ENCODE measurements around the gene RPH3AL.

RPH3AL gene

DNA sequence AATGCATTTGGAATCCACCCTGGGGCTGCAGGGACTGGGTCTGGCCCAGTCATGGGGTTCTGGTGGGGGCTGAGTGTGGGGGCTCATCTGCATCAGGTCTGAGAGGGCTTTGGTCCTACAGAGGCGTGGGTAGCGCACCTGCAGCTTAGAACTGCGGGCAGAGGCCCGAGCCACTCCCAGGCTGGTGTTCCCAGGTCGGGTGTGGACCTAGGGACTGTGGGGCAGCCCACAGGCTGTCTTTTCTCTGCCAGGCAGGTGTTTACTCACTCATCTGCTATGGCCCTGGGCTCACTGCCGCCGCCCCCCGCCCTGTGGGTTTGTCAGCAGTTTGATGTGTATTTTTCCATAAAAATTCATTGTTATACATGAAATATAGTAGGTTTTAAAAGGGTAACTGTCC lies 144.2 kb downstream of the RPH3AL start:
- TF ChIP-seq GATA3 (IDR thresholded peaks at IDR 0.05; ENCODE audit: low read depth, low read length) (no peak), GATA2 (IDR thresholded peaks at IDR 0.05; ENCODE audit: low read depth, low read length) (no peak)

DNA sequence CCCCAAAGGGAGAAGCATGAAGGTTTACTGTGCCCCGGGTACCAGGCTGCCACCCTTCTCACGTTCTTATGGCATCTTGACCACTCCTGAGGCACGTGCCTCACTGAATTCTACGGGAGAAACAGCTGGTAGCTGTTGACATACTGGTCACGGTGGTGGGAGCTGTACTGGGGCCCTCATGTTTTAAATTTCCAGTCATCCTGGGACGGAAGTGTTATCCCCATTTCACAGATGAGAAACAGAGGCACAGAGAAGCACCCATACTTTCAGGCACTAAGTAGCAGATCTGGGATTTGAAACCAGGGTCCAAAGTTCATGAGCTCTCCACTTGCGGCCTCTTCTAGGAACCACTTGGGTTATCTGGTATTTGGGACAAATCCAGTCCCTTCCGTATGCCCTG lies 144.8 kb downstream of the RPH3AL start:
- TF ChIP-seq GATA3 (IDR thresholded peaks at IDR 0.05; ENCODE audit: low read depth, low read length) (no peak), GATA2 (IDR thresholded peaks at IDR 0.05; ENCODE audit: low read depth, low read length) (no peak)

DNA sequence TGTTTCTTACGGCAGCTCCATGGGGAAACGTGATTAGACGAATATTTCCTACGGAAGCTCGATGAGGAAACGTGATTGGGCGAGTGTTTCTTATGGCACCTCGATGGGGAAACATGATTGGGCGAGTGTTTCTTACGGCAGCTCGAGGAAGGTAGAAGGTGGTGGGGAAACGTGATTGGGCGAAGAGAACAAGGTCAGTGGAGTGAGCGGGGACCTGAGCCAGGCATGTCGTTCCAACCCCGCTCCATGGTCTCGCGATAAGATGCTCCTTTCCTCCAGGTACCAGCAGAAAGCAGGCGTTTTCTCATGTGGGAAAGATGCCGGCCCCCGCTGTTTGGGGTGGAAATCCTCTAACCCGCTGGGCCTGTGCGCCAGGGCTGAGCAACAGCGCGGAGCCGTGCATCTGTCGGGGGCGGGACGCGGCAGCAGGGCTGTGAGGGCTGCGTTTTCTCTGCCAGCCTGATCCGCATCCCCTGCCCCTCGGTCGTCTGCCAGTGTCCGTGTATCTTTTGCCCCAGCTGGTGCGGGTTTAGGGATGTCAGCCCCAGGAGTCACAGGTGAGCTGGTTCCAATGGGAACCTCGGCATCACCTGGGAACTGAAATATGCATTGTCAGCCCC lies 145.6 kb downstream of the RPH3AL start:
- no peak for TF ChIP-seq GATA2 (IDR thresholded peaks at IDR 0.05; ENCODE audit: low read depth, low read length)
- TF ChIP-seq GATA3 (IDR thresholded peaks at IDR 0.05; ENCODE audit: low read depth, low read length) = no peak

DNA sequence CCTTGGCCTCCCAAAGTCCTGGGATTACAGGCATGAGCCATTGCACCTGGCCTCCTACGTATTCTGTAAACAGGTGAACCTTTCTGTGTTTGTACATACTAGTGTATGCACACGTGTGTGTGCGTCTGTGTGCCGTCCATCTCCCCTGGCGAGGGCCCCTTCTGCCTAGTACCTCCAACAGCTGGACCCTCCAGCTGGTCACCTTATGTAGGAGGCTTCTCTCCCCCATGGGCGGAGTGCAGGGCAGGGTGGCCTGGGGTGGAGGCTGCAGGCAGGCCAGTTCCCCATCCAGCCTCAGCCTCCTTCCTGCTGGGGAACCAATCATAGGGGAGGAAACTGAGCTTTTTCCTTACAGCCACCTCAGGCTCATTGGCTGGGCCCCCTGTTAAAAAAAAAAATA lies 146.8 kb downstream of the RPH3AL start:
- TF ChIP-seq GATA2 (IDR thresholded peaks at IDR 0.05; ENCODE audit: low read depth, low read length) (no peak), GATA3 (IDR thresholded peaks at IDR 0.05; ENCODE audit: low read depth, low read length) (no peak)

DNA sequence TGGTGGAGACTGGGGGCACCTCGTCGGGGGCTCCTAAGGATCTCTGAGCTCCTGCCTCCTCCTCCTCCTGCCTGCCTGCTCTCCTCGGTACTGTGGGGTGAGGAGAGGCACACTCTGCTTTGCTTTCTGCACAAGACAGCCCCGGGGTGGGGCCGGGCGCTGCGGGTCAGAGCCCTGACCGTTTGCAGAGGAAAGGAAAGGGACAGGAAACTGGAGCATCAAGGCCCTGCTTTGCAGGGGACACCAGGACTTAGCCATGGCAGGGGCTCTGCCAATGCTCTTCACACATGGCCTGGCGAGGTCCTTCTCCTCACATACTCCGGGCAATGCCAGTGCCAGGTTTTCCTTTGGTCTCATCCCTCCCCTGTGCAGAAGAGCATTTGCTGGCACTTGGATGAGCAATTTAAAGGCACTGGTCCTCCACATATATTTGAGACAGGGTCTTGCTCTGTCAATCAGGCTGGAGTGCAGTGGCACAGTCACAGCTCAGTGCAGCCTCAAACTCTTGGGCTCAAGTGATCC lies 147.4 kb downstream of the RPH3AL start:
- TF ChIP-seq GATA3 (IDR thresholded peaks at IDR 0.05; ENCODE audit: low read depth, low read length) (no peak), GATA2 (IDR thresholded peaks at IDR 0.05; ENCODE audit: low read depth, low read length) (no peak)

DNA sequence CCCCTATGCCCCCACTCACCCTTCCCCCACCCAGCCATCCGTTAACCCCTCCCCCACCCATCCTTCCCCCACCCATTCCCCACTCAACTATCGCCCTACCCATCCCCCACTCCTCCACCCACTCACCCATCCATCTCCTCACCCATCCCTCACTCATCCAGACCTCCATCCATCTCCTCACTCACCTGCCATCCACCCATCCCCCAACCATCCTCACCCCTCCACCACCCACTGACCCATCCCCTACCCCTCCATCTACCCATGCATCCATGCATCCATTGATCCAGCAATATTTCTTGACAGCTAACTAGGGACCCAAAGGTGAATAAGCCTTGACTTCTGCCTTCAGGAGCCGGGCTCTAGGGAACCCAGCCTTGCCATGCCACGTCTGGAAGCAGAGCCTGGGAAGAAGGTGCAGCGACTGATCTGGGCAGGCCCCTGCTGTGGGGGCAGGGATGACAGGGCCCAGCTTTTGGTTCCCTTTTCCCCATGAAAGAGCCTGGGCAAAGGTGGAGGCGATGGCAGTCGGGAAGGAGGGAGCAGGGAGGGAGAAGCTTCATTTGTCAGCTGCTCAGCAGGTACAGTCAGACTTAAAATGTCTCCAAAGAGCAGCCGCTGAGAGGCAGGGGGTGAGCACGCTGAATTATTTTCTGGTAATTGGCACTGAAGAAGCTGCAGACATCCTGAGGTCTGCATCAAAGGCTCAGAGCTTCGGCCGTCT lies 148.0 kb downstream of the RPH3AL start:
- TF ChIP-seq GATA2 (IDR thresholded peaks at IDR 0.05; ENCODE audit: low read depth, low read length) (no peak), GATA3 (IDR thresholded peaks at IDR 0.05; ENCODE audit: low read depth, low read length) (no peak)

DNA sequence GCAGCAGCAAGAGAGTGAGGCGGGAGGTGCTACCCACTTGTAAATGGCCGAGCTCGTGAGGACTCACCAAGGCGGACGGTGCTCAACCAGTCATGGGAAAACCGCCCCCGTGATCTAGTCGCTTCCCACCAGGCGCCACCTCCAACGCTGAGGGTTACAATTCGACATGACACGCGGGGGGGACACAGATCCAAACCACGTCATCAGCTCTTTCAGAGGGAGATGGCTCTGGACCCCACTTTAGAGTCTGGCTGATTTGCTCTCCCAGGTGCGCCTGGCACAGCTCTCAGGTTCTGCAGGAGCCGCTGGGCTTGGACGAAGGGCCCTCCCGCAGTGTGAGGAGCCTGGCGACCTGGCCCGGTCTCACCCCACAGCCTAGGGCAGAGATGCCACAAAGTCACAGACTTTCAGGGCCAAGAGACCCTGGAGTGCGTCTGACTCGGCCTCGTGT lies 150.1 kb downstream of the RPH3AL start:
- TF ChIP-seq GATA3 (IDR thresholded peaks at IDR 0.05; ENCODE audit: low read depth, low read length) = no peak
- no peak for TF ChIP-seq GATA2 (IDR thresholded peaks at IDR 0.05; ENCODE audit: low read depth, low read length)

DNA sequence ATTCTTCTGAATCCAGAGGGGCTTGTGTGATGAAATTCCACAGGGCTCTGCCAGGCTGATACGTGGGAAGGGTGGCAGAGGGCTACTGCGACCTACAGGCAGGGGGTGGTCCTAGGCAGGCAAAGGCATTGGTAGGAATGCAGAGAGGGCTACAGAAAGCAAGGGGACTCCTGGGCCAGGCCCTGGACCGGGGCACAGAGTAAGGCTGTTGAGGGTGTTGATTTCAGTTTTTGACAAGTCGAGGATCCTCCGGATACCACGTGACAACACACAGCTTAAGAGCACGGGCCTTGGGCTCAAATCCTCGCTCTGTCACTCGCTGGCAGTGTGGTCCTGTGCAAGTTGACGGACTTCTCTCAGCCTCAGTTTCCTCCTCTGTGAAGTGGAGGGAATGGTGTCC lies 152.0 kb downstream of the RPH3AL start:
- TF ChIP-seq GATA2 (IDR thresholded peaks at IDR 0.05; ENCODE audit: low read depth, low read length) (no peak), GATA3 (IDR thresholded peaks at IDR 0.05; ENCODE audit: low read depth, low read length) (no peak)

DNA sequence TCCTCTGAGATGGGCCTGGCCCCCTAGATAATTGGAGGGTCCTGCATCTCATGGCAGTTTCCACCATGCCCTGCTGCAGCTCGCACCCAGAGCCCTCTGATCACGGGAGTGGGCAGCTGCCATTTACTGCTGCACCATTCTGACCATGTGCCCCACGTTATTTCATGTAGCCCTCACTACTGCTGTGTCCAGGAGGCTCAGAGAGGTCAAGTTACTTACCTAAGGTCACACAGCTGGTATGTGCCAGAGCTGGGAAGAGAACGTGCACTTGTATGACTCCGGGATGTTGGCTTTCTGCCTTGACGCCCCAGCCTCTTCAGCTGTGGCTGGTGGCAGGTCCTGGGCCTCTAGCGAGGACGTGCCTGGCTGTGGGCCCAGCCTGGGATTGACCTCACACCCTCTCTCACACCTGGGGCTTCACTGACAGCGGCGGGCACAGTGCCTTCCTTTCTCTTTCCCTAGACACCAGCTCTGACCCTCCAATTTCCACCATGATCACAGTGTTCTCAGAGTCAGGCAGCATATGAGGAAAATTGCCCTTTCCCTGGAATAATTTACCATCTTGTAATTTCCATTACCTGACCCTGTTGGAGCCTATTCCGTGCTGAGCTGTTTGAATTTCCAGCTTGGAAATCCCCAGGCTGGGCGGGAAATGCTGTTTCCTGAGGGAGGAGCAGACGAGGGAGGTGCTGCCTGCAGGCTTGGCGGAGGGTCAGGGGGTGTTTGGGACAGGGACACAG lies 152.6 kb downstream of the RPH3AL start:
- TF ChIP-seq GATA3 (IDR thresholded peaks at IDR 0.05; ENCODE audit: low read depth, low read length) = no peak

DNA sequence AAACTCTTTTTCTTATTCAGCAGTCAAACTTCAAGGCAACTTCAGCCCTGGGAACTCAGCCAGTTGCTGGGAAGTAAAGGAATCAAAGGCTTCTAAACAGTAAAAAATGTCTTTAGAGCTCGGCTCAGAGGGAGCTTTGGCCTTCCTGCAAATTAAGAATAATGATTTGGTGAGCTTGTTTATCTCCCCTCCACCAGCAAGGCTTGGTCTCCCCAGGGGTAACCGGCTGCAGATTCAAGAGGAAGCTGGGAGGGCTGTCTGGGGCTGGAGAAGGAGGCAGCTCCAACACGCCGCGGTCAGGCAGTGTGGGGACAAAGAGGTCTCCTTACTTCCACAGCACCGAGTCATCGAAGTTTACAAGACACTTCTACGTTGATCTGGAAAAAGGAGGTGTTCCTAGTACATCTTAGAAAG lies 153.4 kb downstream of the RPH3AL start:
- no peak for TF ChIP-seq GATA2 (IDR thresholded peaks at IDR 0.05; ENCODE audit: low read depth, low read length)
- TF ChIP-seq GATA3 (IDR thresholded peaks at IDR 0.05; ENCODE audit: low read depth, low read length) = no peak

DNA sequence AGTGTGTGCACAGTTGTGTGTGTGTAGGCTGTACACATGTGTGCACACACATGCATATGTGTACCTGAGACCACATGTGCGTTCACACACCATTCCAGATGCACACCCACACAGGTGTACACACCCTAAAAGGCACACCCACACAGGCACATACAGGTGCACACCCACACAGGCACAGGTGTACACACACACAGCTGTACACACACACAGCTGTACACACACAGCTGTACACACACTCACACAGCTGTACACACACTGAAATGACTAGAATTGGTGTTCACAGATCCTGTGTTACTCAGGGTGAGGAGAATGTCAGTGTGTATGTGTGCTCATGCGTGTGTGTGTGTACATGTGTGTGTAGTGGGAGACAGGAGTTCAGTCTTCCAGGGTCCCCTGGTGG lies 155.3 kb downstream of the RPH3AL start:
- TF ChIP-seq GATA2 (IDR thresholded peaks at IDR 0.05; ENCODE audit: low read depth, low read length) (no peak), GATA3 (IDR thresholded peaks at IDR 0.05; ENCODE audit: low read depth, low read length) (no peak)

DNA sequence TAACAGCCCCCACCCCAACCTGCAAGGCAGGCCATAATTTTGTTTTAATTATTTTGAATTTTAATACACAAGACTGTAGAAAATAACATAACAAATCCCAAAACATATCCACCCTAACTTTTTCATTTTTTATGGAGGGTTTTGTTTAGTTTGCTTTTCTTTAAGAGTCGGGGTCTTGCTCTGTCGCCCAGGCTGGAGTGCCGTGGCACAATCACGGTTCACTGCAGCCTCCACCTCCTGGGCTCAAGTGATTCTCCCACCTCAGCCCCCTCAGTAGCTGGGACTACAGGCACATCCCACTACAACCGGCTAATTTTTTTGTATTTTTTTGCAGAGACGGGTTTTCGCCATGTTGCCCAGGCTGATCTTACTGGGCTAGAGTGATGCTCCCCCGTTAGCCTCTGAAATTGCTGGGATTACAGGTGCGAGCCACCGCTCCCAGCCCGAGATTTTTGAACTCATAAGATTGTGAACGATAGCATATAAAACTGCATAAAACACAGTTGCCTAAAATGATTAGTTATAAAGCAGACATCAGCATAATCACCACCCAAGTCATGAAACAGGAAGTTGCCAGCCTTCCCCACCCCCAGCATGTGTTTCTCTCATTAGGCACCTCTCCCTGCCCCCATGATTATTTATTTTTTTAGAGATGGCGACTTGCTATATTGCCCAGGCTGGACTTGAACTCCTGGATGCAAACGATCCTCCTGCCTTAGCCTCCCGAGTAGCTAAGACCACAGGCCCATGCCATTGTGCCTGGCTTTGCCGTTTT lies 157.6 kb downstream of the RPH3AL start:
- TF ChIP-seq GATA3 (IDR thresholded peaks at IDR 0.05; ENCODE audit: low read depth, low read length) = no peak

DNA sequence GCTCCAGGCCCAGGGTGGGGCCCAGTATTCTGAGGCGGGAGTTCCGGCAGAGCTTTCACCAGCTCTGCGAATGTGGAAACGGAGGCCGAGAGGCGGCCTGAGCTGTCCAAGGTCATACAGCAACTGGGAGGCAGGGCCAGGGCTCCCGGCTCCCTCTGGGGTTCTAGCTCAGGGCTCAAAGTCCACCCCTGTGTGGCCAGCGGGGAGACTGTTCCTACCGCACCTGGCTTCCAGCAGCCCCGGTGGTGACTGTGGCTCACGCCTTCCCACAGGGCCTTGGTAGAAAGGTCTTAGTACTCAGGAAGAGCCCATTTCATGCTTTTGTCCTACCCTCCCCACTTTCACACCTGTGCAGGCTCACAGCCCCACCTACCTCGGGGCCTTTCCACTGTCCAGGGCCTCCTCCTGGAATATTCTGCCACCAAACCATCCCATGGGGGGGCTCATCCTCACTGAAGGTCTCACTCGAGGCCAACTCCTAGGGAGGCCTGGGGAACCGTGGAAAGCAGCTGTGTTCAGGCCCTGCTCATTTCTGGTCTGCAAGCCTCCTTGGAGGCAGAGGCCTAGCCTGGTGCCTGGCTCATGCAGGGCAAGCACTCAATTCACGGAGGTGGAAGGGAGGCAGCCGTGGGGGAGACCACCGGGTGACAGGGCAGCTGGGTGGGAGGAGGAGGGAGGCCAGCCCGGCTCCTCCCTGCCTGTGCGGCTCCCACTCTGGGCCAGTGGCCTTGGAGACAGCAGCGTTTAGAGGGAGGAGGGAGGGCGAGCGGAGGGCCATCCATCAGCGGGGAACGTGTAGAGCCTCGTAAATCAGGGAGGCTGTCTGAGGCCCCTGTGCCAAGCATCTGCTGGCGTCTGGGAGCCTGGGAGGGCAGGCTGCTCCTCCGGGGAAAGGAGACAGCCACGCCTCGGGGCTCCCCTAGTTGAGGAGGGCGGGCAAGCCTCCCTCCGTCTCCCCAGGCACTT lies 158.5 kb downstream of the RPH3AL start:
- TF ChIP-seq GATA2 (IDR thresholded peaks at IDR 0.05; ENCODE audit: low read depth, low read length) (no peak), GATA3 (IDR thresholded peaks at IDR 0.05; ENCODE audit: low read depth, low read length) (no peak)

Measured in SH-SY5Y (cell line).